HG03558 (cell line): Measurements from ENCODE around the gene RGS7.
"Not testable (repeated sequence)": the region's sequence is repeated elsewhere in the genome, so short reads cannot be mapped to it uniquely, and the experiment has no call there.

Source experiments
- ATAC-seq: cut with Tn5 transposase; IDR thresholded peaks from one replicate; pipeline ENCODE4 v1.9.1; 2021; ENCODE audit warnings: moderate number of reproducible peaks; ENCODE audit not compliant: unreplicated experiment; ENCODE audit errors: extremely low read depth

The RGS7 gene

GRCh38 chr1:240813720-240814119, 543.3 kb downstream of the RGS7 start:
- ATAC-seq = no peak

DNA sequence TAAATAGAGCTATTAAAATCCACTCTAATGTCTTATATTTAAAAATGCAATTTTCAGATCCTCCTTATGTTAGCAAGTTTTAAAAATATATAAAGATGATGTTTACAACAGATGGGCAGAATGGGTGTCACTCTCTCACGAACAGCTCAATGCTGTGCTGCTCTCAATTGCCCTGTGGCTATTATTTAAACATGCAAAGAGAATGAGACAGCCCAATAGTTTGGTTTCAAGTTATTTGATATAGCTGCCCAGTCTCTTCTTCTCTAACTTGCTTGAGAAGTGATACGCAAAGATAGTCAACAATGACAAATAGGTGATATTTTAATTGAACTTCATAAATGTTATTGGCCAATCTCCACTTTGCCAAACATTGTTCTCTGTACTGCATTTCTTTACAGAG, 545.7 kb downstream of the RGS7 start:
- no peak for ATAC-seq

DNA sequence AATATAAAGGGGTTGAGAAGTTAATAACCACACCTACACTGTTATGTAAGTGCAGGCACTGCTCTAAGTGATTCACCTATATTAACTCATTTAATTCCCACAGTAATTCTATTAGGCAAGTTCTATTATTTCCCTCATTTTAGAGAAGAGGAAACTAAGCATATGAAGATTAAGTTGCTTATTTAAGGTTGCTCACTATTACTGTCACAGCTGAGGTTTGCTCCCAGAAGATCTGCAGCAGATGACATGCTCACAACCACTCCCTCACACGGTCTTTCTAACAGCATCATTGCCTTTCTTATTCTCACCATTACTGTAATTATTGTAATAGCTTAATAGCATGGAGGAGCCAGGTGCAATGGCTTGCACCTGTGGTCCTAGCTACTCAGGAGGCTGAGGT, 548.6 kb downstream of the RGS7 start:
- ATAC-seq = no peak

DNA sequence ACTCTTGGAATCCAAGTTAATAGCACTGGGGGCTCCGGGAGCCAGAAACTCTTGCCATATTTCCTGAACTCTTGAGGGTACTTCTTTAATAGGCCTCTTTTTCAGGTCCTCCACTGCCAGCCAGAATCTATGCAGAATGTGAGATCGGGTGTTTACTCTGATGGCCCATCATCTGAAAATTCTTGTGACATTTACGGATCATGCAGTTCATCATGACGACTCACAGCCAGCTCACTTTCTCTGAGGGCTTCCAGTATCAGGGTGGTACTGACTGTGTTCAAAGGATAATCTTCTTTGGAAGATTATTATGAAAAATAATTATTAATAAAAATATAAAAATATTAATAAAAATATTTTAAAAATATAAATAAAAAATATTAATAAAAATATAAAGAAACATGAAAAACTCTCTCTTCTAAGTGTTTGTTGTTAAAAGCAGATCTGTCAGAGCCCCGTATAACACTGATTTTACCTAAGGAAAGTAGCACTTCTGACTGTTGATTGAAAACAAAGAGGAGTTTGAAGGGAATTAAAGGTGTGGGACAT, 550.7 kb downstream of the RGS7 start:
- no peak for ATAC-seq

DNA sequence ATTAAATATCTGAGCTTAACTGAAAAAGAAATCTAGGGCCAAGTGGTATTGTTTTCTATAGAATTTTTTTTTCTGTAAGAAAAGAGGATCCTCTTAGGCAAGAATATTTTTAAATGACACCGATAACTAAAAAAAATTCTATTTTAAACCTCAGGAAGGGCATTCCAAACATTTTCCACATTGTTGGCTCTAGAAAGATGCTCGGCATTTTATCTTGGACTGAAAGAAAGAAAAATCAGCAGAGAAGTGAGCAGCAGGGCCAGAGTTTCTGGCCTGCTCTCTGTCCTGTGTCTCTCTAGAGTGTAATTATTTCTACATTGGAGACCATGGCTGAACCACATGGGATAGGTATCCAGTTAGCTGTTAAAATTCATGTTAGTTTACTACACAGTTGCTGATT, 552.5 kb downstream of the RGS7 start:
- ATAC-seq = no peak

DNA sequence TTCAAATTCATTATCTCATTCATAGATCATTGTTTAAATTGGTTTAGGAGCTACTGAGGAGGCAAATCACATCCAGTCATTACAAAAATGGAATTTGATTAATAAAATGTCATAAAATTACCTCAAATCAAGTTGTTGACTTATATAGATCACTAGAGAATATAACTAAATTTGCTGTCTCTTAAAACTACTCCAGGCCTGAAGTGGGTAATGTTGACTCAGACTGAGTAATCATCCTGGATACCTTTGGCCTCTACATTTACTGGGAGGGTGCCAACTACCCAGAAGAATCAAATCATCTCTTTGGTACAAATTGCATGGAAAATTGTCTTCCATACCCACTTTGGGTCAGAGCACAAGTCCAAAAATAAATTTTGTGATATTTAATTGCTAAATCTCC, 553.9 kb downstream of the RGS7 start:
- no peak for ATAC-seq

DNA sequence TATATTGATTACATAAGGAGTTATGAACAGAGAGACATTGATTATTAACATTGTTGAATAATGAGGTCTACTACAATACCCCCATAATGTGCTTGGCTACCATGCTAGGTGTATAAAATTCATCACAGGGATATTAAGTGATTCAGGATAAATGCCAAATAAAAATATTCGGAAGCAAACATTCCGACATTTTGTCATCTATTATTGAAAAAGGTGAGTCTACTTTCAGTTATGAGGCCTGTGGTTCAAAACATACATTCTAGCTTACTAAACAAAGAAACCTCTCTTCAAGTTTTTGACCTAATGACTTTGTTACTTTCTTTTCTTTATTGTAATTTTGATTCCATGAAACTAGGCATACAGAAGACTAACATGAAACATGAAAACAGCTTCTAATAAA, 554.7 kb downstream of the RGS7 start:
- ATAC-seq = no peak

- no peak for ATAC-seq
Observed at GRCh38 chr1:240801442-240801841, 555.6 kb downstream of the RGS7 start.

GRCh38 chr1:240800291-240800690, 556.7 kb downstream of the RGS7 start:
- no peak for ATAC-seq

DNA sequence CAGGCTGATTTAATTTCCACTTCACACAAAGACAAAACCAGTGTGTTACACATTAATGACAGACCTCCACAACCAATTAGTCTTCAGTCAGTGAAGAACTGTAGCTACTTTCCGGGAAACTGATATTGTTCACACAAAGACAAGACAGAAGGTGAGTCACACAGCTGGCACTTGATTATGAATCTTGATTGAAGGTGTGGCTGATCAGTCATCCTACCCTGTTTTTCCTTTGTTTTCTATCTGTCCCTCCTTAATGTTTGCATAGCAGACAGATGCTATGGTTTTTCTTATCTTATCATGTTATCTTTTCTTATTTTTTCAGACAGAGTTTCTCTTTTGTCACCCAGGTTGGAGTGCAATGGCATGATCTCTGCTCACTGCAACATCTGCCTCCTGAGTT, 560.0 kb downstream of the RGS7 start:
- ATAC-seq = no peak

DNA sequence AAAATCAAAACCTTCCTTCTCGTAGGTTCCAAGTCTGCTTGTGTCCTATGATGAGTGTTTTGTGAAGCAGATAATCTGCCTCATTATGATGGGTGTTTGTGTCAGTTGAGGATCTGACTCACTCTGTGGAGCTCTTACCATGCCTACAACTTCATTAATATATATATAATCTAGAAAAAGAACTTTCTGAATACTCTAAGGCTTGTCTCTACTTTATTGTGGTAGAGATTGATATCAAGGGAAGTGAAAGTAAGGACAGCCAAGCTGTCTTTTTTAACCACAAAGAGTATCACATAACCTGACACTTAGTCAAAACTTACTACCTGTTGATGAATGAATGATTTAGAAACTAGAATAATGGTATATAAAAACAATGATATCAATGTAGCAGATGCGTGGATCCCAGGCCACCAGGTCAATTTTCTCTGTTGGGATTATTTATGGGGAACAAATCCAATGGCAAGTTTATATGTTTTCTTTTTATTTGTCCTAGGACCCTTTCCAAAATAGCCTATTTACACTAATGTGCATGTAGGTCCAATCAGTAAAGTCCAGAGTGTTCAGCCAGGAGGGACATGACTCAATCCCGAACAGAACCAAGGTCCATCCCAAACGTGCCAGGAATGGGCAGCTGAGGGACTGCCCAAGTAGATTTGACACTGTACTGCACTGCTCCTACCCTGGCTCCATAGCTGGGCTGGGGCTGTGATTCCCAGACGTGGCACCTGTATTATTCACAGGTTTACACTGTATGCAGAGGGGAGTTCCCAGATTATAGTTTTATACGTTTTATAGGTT, 562.8 kb downstream of the RGS7 start:
- peak; percentile 70 for ATAC-seq

DNA sequence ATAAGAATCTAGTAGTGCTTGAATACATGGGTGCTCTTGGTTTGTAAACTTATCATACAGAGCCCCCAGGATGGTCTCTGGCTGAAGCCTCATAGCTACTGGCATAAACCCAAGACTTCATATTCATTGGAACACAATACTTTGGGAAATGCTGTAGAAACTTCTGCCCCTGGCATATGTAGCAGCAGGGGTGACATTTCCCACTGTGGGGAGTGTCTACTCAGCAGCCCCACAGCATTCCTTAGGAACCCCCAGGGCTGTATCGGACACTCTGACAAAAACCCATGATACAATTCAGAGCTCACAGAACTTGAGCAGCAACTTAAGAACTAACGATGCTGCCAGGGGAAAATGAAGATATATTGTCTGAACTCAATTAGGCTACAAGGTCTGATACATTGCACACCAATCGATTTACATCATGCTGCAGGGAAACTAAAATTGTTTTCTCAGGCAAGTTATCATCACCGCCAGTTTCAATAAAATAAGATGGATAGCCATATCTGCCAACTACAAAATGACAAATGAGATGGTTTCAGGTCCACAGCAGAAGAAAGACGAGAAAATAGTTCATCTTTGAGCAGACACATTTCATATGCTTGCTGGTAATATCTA, 564.0 kb downstream of the RGS7 start:
- ATAC-seq = no peak

DNA sequence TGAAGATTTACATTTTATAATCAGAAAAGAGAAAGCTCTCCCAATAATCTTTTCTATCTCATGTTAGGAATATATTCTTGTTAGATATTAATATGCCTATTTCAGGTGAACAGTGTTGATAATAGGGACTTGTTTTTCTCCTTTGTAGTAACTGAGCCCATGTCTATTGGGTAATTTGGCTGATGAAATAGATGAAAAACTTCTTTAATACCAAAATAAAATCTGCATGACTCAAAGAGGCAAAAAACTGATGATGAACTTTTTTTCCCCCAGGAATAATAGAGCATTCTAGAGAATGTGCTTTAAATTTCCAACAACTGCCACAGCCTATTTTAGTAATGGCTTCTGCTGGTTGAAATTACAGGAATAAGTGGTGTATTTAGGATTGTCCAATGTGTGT, 566.1 kb downstream of the RGS7 start:
- ATAC-seq = no peak

- ATAC-seq = no peak
Observed at GRCh38 chr1:240786880-240787279, 570.1 kb downstream of the RGS7 start.

GRCh38 chr1:240784776-240785175, 572.2 kb downstream of the RGS7 start:
- no peak for ATAC-seq

GRCh38 chr1:240783728-240784137, 573.3 kb downstream of the RGS7 start:
- ATAC-seq = not testable (repeated sequence)

- no peak for ATAC-seq
Observed at GRCh38 chr1:240776237-240776636, 580.8 kb downstream of the RGS7 start.

DNA sequence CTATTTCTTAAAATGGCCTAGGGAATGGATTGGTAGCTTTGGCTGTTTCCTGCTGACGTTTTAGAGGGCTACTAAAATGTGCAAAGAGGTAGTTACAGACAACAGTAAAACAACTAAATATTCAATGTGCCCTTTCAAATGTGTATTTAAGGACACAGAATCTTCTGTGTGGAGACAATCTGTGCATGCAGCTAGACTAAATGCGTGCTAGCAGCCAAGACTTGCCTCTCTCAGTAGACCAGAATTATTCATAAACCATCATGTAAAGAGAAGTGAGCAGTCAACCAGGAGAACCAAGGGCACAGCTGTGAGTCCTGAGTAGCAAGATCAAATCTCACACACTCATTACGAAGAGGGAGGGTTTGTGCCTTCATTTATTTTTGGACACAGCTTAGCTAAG, 584.9 kb downstream of the RGS7 start:
- ATAC-seq = no peak

- ATAC-seq = no peak
Observed at GRCh38 chr1:240771450-240771849, 585.6 kb downstream of the RGS7 start.

GRCh38 chr1:240768979-240769378, 588.0 kb downstream of the RGS7 start:
- ATAC-seq = no peak

DNA sequence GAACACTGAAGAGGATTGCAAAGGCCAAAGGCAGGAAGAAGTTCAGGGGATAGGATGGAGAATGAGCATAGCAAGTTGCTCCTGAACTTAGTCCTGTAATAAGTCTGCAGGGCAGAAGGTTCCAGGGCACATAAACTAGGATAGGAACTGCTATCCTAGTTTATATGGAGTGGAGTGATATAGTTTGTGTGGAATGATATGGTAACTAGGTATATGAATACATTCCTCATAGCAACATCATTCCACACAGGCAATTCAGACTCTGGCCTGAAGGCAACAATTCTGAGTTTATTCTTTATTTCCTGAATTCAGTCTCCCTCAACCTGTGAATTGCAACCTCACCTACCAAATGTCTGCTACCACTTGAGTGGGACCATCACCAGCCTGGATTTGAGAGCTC, 590.2 kb downstream of the RGS7 start:
- ATAC-seq = no peak
